Activated CD4-positive, alpha-beta T cell treated with anti-CD3 and anti-CD28 coated beads, Interleukin-2, amount 10 ng/mL, durations not matched to agents 7 days and 5 days (primary cell): ENCODE measurements around the gene SEPHS1. TPM values are rescaled to one million over a fixed set of nuclear protein-coding genes. Genes with fewer than 3 reads are reported as not detected.
A peak's percentile ranks its signal among the peaks of the same experiment; 100 is the strongest.

Experiments
- CTCF ChIA-PET: fragments of 350-600 bp; sonication (Branson Sonifier 250); formaldehyde crosslinking; loops from one replicate; lab custom pipeline; 2021; ENCODE audit warnings: antibody characterized with exemption; lab: Charles Lee
- POLR2A ChIA-PET: fragments of 350-600 bp; sonication (Branson Sonifier 250); formaldehyde crosslinking; loops from one replicate; lab custom pipeline; 2021; ENCODE audit warnings: antibody characterized with exemption; lab: Charles Lee
- DNase-seq: peaks from one replicate; pipeline ENCODE4 v3.0.0-alpha.2; 2020
- H3K27ac Mint-ChIP-seq: one replicate; pipeline ENCODE4 v1.8.0; 2021; ENCODE audit warnings: mild to moderate bottlenecking, moderate library complexity, mixed read lengths
- H3K27me3 Mint-ChIP-seq: one replicate; pipeline ENCODE4 v1.8.0; 2021; ENCODE audit warnings: mixed read lengths
- H3K36me3 Mint-ChIP-seq: one replicate; pipeline ENCODE4 v1.8.0; 2021; ENCODE audit warnings: low read depth, mixed read lengths
- H3K4me1 Mint-ChIP-seq: one replicate; pipeline ENCODE4 v1.8.0; 2021; ENCODE audit warnings: mixed read lengths
- H3K4me3 Mint-ChIP-seq: one replicate; pipeline ENCODE4 v1.8.0; 2021; ENCODE audit warnings: mild to moderate bottlenecking, moderate library complexity, mixed read lengths
- H3K9me3 Mint-ChIP-seq: one replicate; pipeline ENCODE4 v1.8.0; 2021; ENCODE audit warnings: mixed read lengths
- total RNA-seq, 2 experiments: library from RNA; stranded (reverse); gene quantifications; one replicate each; pipeline ENCODE4 v1.2.3, GENCODE V29; 2021

Gene SEPHS1
- total RNA-seq, 2 experiments from 2014 or later: 74.4 to 74.9 TPM

GRCh38 chr10:13316635-13317311, 31.3 kb downstream of the SEPHS1 start:
- Mint-ChIP-seq H3K9me3 (no peaks in the 10 kb centered on the region), H3K4me3 (no peak overlapping the region), H3K4me1 (no peaks in the 10 kb centered on the region), H3K27me3 (no peaks in the 10 kb centered on the region), H3K27ac (peak overlapping the region; percentile 46), H3K36me3 (peaks cover 17% of the 10 kb centered on the region)
- CTCF ChIA-PET: interaction anchor here (5.8 kb wide), 1 partner anchor 14 kb away, joined by 32 read pairs; no protein-coding TSS in a partner anchor
- DNase-seq: no peak
- POLR2A ChIA-PET: no interaction called here

- Mint-ChIP-seq H3K27me3 (no peaks in the 10 kb centered on the region), H3K4me1 (no peaks in the 10 kb centered on the region), H3K4me3 (no peak overlapping the region), H3K27ac (no peak overlapping the region), H3K9me3 (no peaks in the 10 kb centered on the region), H3K36me3 (peaks cover 12% of the 10 kb centered on the region)
- ChIA-PET CTCF (interaction anchor here (5.8 kb wide), 1 partner anchor 13 kb away, joined by 32 read pairs; no protein-coding TSS in a partner anchor), POLR2A (no interaction called here)
- DNase-seq: no peak
Observed at GRCh38 chr10:13315361-13315760, 32.7 kb downstream of the SEPHS1 start.

- Mint-ChIP-seq H3K27ac (no peak overlapping the region), H3K4me3 (no peak overlapping the region), H3K9me3 (no peaks in the 10 kb centered on the region), H3K4me1 (no peaks in the 10 kb centered on the region), H3K27me3 (no peaks in the 10 kb centered on the region), H3K36me3 (no peaks in the 10 kb centered on the region)
- ChIA-PET POLR2A (no interaction called here), CTCF (interaction anchor here (0.6 to 1.0 kb wide), 2 partner anchors 9 to 239 kb away, joined by 3 to 4 read pairs; no protein-coding TSS in a partner anchor)
- DNase-seq: no peak
Observed at GRCh38 chr10:13311177-13311575, 36.9 kb downstream of the SEPHS1 start.

- H3K4me1 Mint-ChIP-seq: no peaks in the 10 kb centered on the region
- no peaks in the 10 kb centered on the region for H3K27me3 Mint-ChIP-seq
- ChIA-PET CTCF (interaction anchor here (0.6 to 1.0 kb wide), 2 partner anchors 8 to 238 kb away, joined by 3 to 4 read pairs; no protein-coding TSS in a partner anchor), POLR2A (no interaction called here)
- DNase-seq: no peak
- H3K9me3 Mint-ChIP-seq: no peaks in the 10 kb centered on the region
- no peak overlapping the region for H3K27ac Mint-ChIP-seq
- no peak overlapping the region for H3K4me3 Mint-ChIP-seq
- no peaks in the 10 kb centered on the region for H3K36me3 Mint-ChIP-seq
Observed at GRCh38 chr10:13310518-13311176, 37.4 kb downstream of the SEPHS1 start.

- POLR2A ChIA-PET: no interaction called here
- no peaks in the 10 kb centered on the region for H3K4me1 Mint-ChIP-seq
- H3K36me3 Mint-ChIP-seq: no peaks in the 10 kb centered on the region
- H3K27me3 Mint-ChIP-seq: no peaks in the 10 kb centered on the region
- CTCF ChIA-PET: no interaction called here
- H3K27ac Mint-ChIP-seq: no peak overlapping the region
- H3K9me3 Mint-ChIP-seq: no peaks in the 10 kb centered on the region
- no peak for DNase-seq
- no peak overlapping the region for H3K4me3 Mint-ChIP-seq
Observed at GRCh38 chr10:13309792-13310191, 38.3 kb downstream of the SEPHS1 start.

DNA sequence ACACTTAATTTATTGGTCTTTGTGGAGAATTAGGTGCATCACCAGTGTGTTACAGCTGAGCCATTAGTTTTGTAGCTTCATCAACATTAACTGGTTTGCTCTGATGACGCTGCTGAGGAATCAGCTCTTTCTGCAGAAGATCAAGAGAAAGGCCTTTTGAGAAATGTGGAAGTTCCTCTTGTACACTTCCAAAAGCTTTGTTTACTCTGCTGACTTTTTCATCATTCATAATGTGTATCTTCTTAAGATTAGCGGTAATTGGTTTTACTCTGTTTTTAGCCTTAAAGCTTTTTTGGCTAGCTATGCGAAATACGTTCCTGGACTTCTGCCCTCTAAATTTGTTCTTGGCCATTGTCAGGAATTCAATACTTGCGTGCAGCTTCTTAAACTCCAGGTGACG, 40.0 kb downstream of the SEPHS1 start:
- no peaks in the 10 kb centered on the region for H3K36me3 Mint-ChIP-seq
- no peaks in the 10 kb centered on the region for H3K4me1 Mint-ChIP-seq
- no peaks in the 10 kb centered on the region for H3K9me3 Mint-ChIP-seq
- CTCF ChIA-PET: interaction anchor here (0.6 kb wide), 1 partner anchor 134 kb away, joined by 4 read pairs; no protein-coding TSS in a partner anchor
- H3K27ac Mint-ChIP-seq: no peak overlapping the region
- POLR2A ChIA-PET: interaction anchor here (0.7 kb wide), 1 partner anchor 129 kb away, joined by 4 read pairs; no protein-coding TSS in a partner anchor
- H3K4me3 Mint-ChIP-seq: no peak overlapping the region
- no peaks in the 10 kb centered on the region for H3K27me3 Mint-ChIP-seq
- no peak for DNase-seq

- no peak for DNase-seq
- no peaks in the 10 kb centered on the region for H3K9me3 Mint-ChIP-seq
- no peaks in the 10 kb centered on the region for H3K27me3 Mint-ChIP-seq
- ChIA-PET CTCF (no interaction called here), POLR2A (no interaction called here)
- H3K4me1 Mint-ChIP-seq: peaks cover 12% of the 10 kb centered on the region
- H3K4me3 Mint-ChIP-seq: no peak overlapping the region
- peaks cover 1% of the 10 kb centered on the region for H3K36me3 Mint-ChIP-seq
- H3K27ac Mint-ChIP-seq: no peak overlapping the region
Observed at GRCh38 chr10:13306103-13306502, 42.0 kb downstream of the SEPHS1 start.

DNA sequence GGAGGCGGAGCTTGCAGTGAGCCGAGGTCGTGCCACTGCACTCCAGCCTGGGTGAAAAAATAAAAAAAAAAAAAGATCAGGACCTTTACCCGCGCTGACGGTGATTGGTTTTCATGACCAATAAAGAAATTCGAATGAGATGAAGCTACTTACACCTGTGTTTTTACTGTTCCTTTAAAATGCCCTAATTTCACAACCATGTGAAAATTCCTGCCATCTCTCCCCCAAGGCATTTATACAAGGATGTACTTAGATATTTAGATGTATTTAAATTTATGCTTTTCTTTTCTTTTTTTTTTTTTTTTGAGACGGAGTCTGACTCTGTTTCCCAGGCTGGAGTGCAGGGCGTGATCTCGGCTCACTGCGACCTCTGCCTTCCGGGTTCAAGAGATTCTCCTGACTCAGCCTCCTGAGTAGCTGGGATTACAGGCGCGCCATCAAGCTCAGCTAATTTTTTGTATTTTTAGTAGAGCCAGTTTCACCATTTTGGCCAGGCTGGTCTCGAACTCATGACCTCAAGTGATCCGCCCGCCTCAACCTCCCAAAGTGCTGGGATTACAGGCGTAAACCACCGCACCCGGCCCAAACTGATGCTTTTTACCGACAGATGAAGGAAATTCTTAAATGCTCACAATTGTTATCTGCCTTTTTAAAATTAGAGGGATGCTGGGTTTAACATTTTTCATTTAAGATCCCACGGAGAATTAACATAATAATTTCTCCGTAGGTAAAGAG, 45.1 kb downstream of the SEPHS1 start:
- H3K4me3 Mint-ChIP-seq: peak overlapping the region; percentile 86
- no peaks in the 10 kb centered on the region for H3K27me3 Mint-ChIP-seq
- POLR2A ChIA-PET: interaction anchor here (0.6 kb wide), 2 partner anchors 83 to 712 kb away, joined by 3 read pairs; no protein-coding TSS in a partner anchor
- peaks cover 1% of the 10 kb centered on the region for H3K36me3 Mint-ChIP-seq
- no peaks in the 10 kb centered on the region for H3K9me3 Mint-ChIP-seq
- H3K27ac Mint-ChIP-seq: peak overlapping the region; percentile 100
- H3K4me1 Mint-ChIP-seq: peaks cover 25% of the 10 kb centered on the region
- CTCF ChIA-PET: interaction anchor here (0.6 to 3.8 kb wide), 29 partner anchors 8 to 203 kb away, joined by 3 to 32 read pairs (median 4); partner anchors contain the start of genes MCM10 and OPTN
- no peak for DNase-seq

DNA sequence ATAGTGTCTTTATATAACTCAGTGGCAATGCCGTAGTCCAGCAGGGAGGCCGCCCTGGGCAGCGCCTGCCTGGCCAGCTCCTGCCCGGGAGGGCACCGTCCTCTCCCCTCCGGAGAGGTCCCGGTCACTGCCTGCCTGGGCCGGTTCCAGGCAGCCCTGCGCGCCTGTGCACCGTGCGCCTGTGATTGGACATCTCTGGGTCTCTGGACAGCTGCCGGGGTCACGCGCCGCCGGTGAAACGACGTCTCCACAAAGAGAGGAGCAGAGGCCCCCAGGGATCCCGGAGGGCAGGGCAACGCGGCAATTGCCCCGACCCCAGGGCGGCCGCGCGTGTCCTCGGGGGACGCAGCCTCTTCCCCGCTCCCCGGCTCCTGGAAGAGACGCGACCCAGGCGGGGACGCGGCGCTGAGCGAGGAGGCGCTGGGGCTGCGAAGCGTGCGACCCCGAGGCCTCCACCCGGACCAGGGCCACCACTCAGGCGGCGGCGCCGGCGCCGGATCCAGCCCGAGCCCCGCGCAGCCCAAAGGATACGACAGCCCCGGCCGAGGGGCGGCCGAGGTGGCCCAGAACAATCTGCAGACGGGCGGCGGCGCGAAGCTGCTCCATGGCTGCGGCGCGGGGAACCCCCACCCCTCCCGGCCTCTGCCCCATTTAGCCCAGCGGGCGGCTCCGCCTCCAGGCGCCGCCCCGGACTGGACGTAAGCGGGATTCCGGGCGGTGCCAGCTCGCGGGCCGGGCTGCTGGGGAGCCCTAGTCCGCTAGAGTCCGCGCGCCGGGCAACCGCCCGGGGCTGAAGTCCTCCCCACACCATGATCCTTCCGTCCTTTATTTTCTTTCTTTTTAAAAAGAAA, 48.4 kb downstream of the SEPHS1 start, which contains the start of gene PHYH:
Gene PHYH (minus strand): TSS at position 628 of the 851 bp plus-strand sequence. CDS start 22 bp downstream, at position 606.
- peak; percentile 79 for DNase-seq
- peak within 1 kb of the TSS; percentile 92 for H3K27ac Mint-ChIP-seq
- no peaks in the 10 kb centered on the region for H3K27me3 Mint-ChIP-seq
- peaks cover 1% of the 10 kb centered on the region for H3K36me3 Mint-ChIP-seq
- H3K9me3 Mint-ChIP-seq: no peaks in the 10 kb centered on the region
- ChIA-PET POLR2A (no interaction called here), CTCF (interaction anchor here (0.5 to 3.8 kb wide), 8 partner anchors 9 to 1214 kb away, joined by 3 to 32 read pairs (median 4); no protein-coding TSS in a partner anchor)
- H3K4me1 Mint-ChIP-seq: peaks cover 25% of the 10 kb centered on the region
- peak within 1 kb of the TSS; percentile 80 for H3K4me3 Mint-ChIP-seq

GRCh38 chr10:13298748-13299436, 49.2 kb downstream of the SEPHS1 start:
- no peak for DNase-seq
- Mint-ChIP-seq H3K27me3 (no peaks in the 10 kb centered on the region), H3K4me1 (peaks cover 25% of the 10 kb centered on the region), H3K27ac (peak overlapping the region; percentile 82), H3K36me3 (peaks cover 1% of the 10 kb centered on the region), H3K4me3 (peak overlapping the region; percentile 70), H3K9me3 (no peaks in the 10 kb centered on the region)
- ChIA-PET POLR2A (interaction anchor here (0.6 kb wide), 1 partner anchor 50 kb away, joined by 3 read pairs; no protein-coding TSS in a partner anchor), CTCF (interaction anchor here (0.5 to 1.4 kb wide), 2 partner anchors 136 to 1213 kb away, joined by 3 to 6 read pairs; no protein-coding TSS in a partner anchor)

DNA sequence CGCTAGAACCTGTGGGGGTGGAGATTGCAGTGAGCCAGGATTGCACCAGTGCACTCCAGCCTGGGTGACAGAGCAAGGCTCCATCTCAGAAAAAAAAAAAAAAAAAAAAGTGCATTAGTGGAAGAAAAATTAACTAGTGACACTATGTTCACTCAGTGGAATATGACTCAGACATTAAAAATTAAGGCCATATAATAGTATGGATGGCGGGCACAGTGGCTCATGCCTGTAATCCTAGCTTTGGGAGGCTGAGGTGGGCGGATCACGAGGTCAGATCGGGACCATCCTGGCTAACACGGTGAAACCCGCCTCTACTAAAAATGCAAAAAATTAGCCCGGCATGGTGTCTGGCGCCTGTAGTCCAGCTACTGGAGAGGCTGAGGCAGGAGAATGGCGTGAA, 51.6 kb downstream of the SEPHS1 start:
- H3K27me3 Mint-ChIP-seq: no peaks in the 10 kb centered on the region
- no peak overlapping the region for H3K4me3 Mint-ChIP-seq
- peaks cover 16% of the 10 kb centered on the region for H3K4me1 Mint-ChIP-seq
- no peak for DNase-seq
- ChIA-PET POLR2A (no interaction called here), CTCF (interaction anchor here (2.1 kb wide), 1 partner anchor 10 kb away, joined by 6 read pairs; no protein-coding TSS in a partner anchor)
- H3K36me3 Mint-ChIP-seq: peaks cover 2% of the 10 kb centered on the region
- H3K9me3 Mint-ChIP-seq: no peaks in the 10 kb centered on the region
- no peak overlapping the region for H3K27ac Mint-ChIP-seq
